IMR-90 (cell line): ENCODE measurements around the gene MTCL1. TPM values are rescaled to one million over a fixed set of nuclear protein-coding genes. Genes with fewer than 3 reads are reported as not detected.

Experiments used
- ATAC-seq: fragments of 200-7000 bp; cut with Tn5 transposase; 2 replicates; pipeline ENCODE4 v1.9.1; 2020; ENCODE audit warnings: low read depth, mild to moderate bottlenecking, moderate library complexity
- BruUV-seq: library from RNA; stranded (reverse); fragments of 400-500 nt; replicated peaks from 2 replicates; lab custom pipeline; 2021; lab: Mats Ljungman, UMichigan
- CTCF ChIA-PET: fragments of 300-600 bp; formaldehyde crosslinking; extraction: SDS; loops from one replicate; lab custom pipeline; 2021; ENCODE audit warnings: antibody characterized with exemption; lab: Yijun Ruan, JAX
- POLR2A ChIA-PET: fragments of 300-600 bp; sonication (Branson Sonifier 250); formaldehyde crosslinking; loops from one replicate; lab custom pipeline; 2022; ENCODE audit warnings: antibody characterized with exemption; ENCODE audit not compliant: unreplicated experiment; lab: Charles Lee
- DNase-seq: peaks from one replicate; pipeline ENCODE4 v3.0.0; 2013
- H2AFZ ChIP-seq: replicated peaks from 2 replicates; pipeline ENCODE3; 2013; ENCODE audit warnings: low read length, mild to moderate bottlenecking; ENCODE audit not compliant: poor library complexity
- H2AK5ac ChIP-seq: 2 replicates; pipeline ENCODE4 v1.6.1; 2013; ENCODE audit warnings: low read depth, low read length, inconsistent platforms
- H2AK9ac ChIP-seq: replicated peaks from 2 replicates; pipeline ENCODE3; 2013; ENCODE audit warnings: mild to moderate bottlenecking, low read depth, low read length, moderate library complexity; ENCODE audit not compliant: poor library complexity
- H2BK120ac ChIP-seq: 2 replicates; pipeline ENCODE4 v1.6.1; 2013; ENCODE audit warnings: low read depth, low read length, inconsistent platforms
- H2BK15ac ChIP-seq: 3 replicates; pipeline ENCODE4 v1.6.1; 2013; ENCODE audit warnings: low read depth, low read length, inconsistent platforms
- H2BK20ac ChIP-seq: 2 replicates; pipeline ENCODE4 v1.6.1; 2013; ENCODE audit warnings: low read depth, mild to moderate bottlenecking, inconsistent platforms, low read length, moderate library complexity
- H2BK5ac ChIP-seq: 2 replicates; pipeline ENCODE4 v1.6.1; 2013; ENCODE audit warnings: mild to moderate bottlenecking, low read depth, low read length, inconsistent platforms; ENCODE audit not compliant: poor library complexity, severe bottlenecking
- H3K14ac ChIP-seq: replicated peaks from 2 replicates; pipeline ENCODE4 v1.6.1; 2013; ENCODE audit warnings: low read depth, low read length, inconsistent platforms
- H3K18ac ChIP-seq: 2 replicates; pipeline ENCODE4 v1.6.1; 2013; ENCODE audit warnings: low read depth, low read length, control low read depth
- H3K23ac ChIP-seq: 2 replicates; pipeline ENCODE4 v1.6.1; 2013; ENCODE audit warnings: low read depth, low read length, inconsistent platforms
- H3K27ac ChIP-seq: 2 replicates; pipeline ENCODE4 v1.5.1; 2013; ENCODE audit warnings: mild to moderate bottlenecking, control low read depth, low read length; ENCODE audit not compliant: insufficient read depth
- H3K27me3 ChIP-seq: 2 replicates; pipeline ENCODE4 v1.6.1; 2013; ENCODE audit warnings: low read length; ENCODE audit not compliant: control insufficient read depth, insufficient read depth
- H3K36me3 ChIP-seq: 2 replicates; pipeline ENCODE4 v1.6.1; 2013; ENCODE audit warnings: low read length, mixed read lengths; ENCODE audit not compliant: control insufficient read depth, insufficient read depth
- H3K4ac ChIP-seq: 2 replicates; pipeline ENCODE4 v1.6.1; 2013; ENCODE audit warnings: low read depth, low read length, inconsistent platforms
- H3K4me1 ChIP-seq: 2 replicates; pipeline ENCODE4 v1.6.1; 2013; ENCODE audit warnings: low read length, mixed read lengths; ENCODE audit not compliant: control insufficient read depth, insufficient read depth
- H3K4me2 ChIP-seq: 2 replicates; pipeline ENCODE4 v1.6.1; 2013; ENCODE audit warnings: low read depth, mild to moderate bottlenecking, control low read depth, low read length, moderate library complexity
- H3K4me3 ChIP-seq: 2 replicates; pipeline ENCODE4 v1.5.1; 2013; ENCODE audit warnings: low read depth, mild to moderate bottlenecking, control low read depth, low read length, moderate library complexity; ENCODE audit not compliant: insufficient read depth
- H3K56ac ChIP-seq: 2 replicates; pipeline ENCODE4 v1.6.1; 2013; ENCODE audit warnings: low read length, inconsistent platforms; ENCODE audit not compliant: insufficient read depth; ENCODE audit errors: extremely low read depth
- H3K79me1 ChIP-seq, 2 experiments: 2 replicates each; pipeline ENCODE4 v1.6.1; 2013; ENCODE audit warnings: low read length in 2 of 2, inconsistent platforms in 1 of 2, low read depth in 1 of 2
- H3K9ac ChIP-seq: 2 replicates; pipeline ENCODE4 v1.6.1; 2013; ENCODE audit warnings: low read depth, low read length, control low read depth
- H3K9me1 ChIP-seq: 2 replicates; pipeline ENCODE4 v1.6.1; 2013; ENCODE audit warnings: low read length, inconsistent platforms; ENCODE audit not compliant: insufficient read depth
- H3K9me3 ChIP-seq: 2 replicates; pipeline ENCODE4 v1.6.1; 2013; ENCODE audit warnings: low read length; ENCODE audit not compliant: control insufficient read depth, insufficient read depth
- H4K20me1 ChIP-seq: 2 replicates; pipeline ENCODE4 v1.6.1; 2013; ENCODE audit warnings: low read length, inconsistent platforms; ENCODE audit not compliant: insufficient read depth
- H4K5ac ChIP-seq: 2 replicates; pipeline ENCODE4 v1.6.1; 2013; ENCODE audit warnings: mild to moderate bottlenecking, low read depth, low read length, control low read depth
- H4K8ac ChIP-seq, 2 experiments: 2 replicates each; pipeline ENCODE4 v1.6.1; 2013; ENCODE audit warnings: low read depth in 2 of 2, low read length in 2 of 2, control low read depth in 1 of 2, inconsistent platforms in 1 of 2
- H4K91ac ChIP-seq: 2 replicates; pipeline ENCODE4 v1.6.1; 2013; ENCODE audit warnings: low read depth, low read length, inconsistent platforms; ENCODE audit not compliant: insufficient read depth
- BHLHE40 ChIP-seq: fragments of 150-350 bp; IDR thresholded peaks from 2 replicates; pipeline ENCODE4 v1.6.1; 2016; ENCODE audit warnings: mild to moderate bottlenecking, low read depth, low read length
- CEBPB ChIP-seq: IDR thresholded peaks from 2 replicates; pipeline ENCODE4 v1.6.1; 2012; ENCODE audit warnings: low read depth, low read length, improper control_type of control experiment
- CHD1 ChIP-seq: IDR thresholded peaks from 2 replicates; pipeline ENCODE4 v1.6.1; 2012; ENCODE audit warnings: low read depth, low read length, improper control_type of control experiment
- CTCF ChIP-seq: conservative IDR thresholded peaks from 2 replicates; pipeline ENCODE4 v1.5.1; 2012; ENCODE audit warnings: mild to moderate bottlenecking, low read depth, low read length, improper control_type of control experiment
- ELK1 ChIP-seq: fragments of 150-350 bp; IDR thresholded peaks from 2 replicates; pipeline ENCODE4 v1.6.1; 2016; ENCODE audit warnings: low read depth, mild to moderate bottlenecking, low read length, moderate library complexity, borderline replicate concordance
- RCOR1 ChIP-seq: IDR thresholded peaks from 2 replicates; pipeline ENCODE4 v1.6.1; 2012; ENCODE audit warnings: mild to moderate bottlenecking, low read length, improper control_type of control experiment; ENCODE audit not compliant: insufficient replicate concordance
- SMC3 ChIP-seq: fragments of 150-350 bp; IDR thresholded peaks from 2 replicates; pipeline ENCODE4 v1.6.1; 2016; ENCODE audit warnings: low read depth, mild to moderate bottlenecking, antibody characterized with exemption, low read length, moderate library complexity
- WGBS, 2 experiments: methylation state at CpG; one replicate each; pipeline versions ENCODE4 v1.1.5 to v1.1.7; 2013; ENCODE audit warnings: missing lambda C conversion rate in 2 of 2; ENCODE audit not compliant: insufficient read length in 1 of 2; ENCODE audit errors: extremely low coverage in 2 of 2; 5-methylcytosine and 5-hydroxymethylcytosine counted together
- dilution Hi-C: fragments of 300-500 bp; cut with HindIII; formaldehyde crosslinking; loops from one replicate; pipeline ENCODE4 v1.14.3; 2018; ENCODE audit warnings: low sequenced_read_pairs; ENCODE audit not compliant: unreplicated experiment
- in situ Hi-C: fragments of 300-500 bp; cut with MboI; formaldehyde crosslinking; loops from 3 replicates; pipeline ENCODE4 v1.14.3; 2019; ENCODE audit warnings: low sequenced_read_pairs, inconsistent platforms, mixed read lengths
- intact Hi-C: fragments of 100-400 bp; cut with micrococcal nuclease; formaldehyde crosslinking; loops from 2 replicates; pipeline ENCODE4 v1.10.0; 2022
- polyA plus RNA-seq, 3 experiments: library from polyadenylated mRNA; depleted of rRNA; stranded (reverse); fragments of >200 nt; gene quantifications; 2 replicates each; pipeline ENCODE4 v1.2.3, GENCODE V29; 2012; ENCODE audit warnings: low replicate concordance in 1 of 3
- total RNA-seq: library from RNA; depleted of rRNA; stranded (reverse); fragments of >200 nt; gene quantifications from 2 replicates; pipeline ENCODE4 v1.2.3, GENCODE V29; 2012
- TF ChIP-seq, protein P1 (sequence below): fragments of 150-350 bp; IDR thresholded peaks from 2 replicates; pipeline ENCODE4 v1.6.1; 2017; ENCODE audit warnings: mild to moderate bottlenecking, antibody characterized with exemption, low read length, low read depth

MTCL1 gene
- total and polyA plus RNA-seq, 2 of the 4 experiments (the other 2 are of a cell fraction) = 29.0 to 45.3 TPM

DNA sequence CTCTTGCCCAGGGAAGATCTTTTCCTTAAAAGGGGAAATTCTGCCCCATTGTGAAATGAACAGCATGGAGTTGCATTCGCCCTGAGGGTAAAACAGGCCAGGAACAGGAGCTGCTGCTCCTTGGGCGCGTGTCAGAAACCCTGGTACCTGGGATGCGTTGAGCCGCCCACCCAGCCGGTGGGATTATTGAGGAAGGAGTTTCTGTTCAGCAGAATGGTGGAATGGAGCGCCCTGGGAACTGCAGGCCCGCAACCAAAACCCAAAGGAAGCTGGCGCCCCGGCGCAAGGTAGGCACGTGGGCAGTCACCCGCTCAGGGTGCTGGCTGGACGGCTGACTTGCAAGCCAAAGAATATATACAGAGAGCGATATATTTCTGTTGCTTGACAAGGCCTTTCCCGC lies 73.5 kb downstream of the MTCL1 start:
- Histone ChIP-seq H3K23ac (no peak overlapping the region), H4K5ac (no peak overlapping the region), H3K4ac (no peak overlapping the region), H3K14ac (no peak overlapping the region), H2BK20ac (no peak overlapping the region), H2BK5ac (no peak overlapping the region), H3K27me3 (no peaks in the 10 kb centered on the region), H3K56ac (no peak overlapping the region), H3K9me1 (peaks cover 33% of the 10 kb centered on the region), H2AK5ac (no peak overlapping the region), H2BK15ac (no peak overlapping the region), H3K36me3 (peaks cover 51% of the 10 kb centered on the region), H2BK120ac (no peak overlapping the region), H2AFZ (no peak overlapping the region), H3K18ac (no peak overlapping the region), H3K27ac (no peak overlapping the region), H4K91ac (no peak overlapping the region), H3K4me2 (no peak overlapping the region), H4K8ac (no peak overlapping the region), H3K79me1 (peaks cover 35 to 94% of the 10 kb centered on the region in 2 experiments), H3K9me3 (no peaks in the 10 kb centered on the region), H3K4me3 (no peak overlapping the region), H3K9ac (no peak overlapping the region), H3K4me1 (peaks cover 5% of the 10 kb centered on the region), H2AK9ac (no peak overlapping the region), H4K20me1 (peaks cover 4% of the 10 kb centered on the region; the same call in 1 of the 2 replicates)
- ChIA-PET POLR2A (no interaction called here), CTCF (no interaction called here)
- 100% methylated on average over 9 of the region's 16 CpGs; no CpG with 5 or more reads in 1 of the 2 experiments for WGBS, 2 experiments
- BruUV-seq = no TSS peak
- DNase-seq (no peak), ATAC-seq (no peak)
- dilution Hi-C loops = no loop called here
- intact Hi-C loops = no loop called here
- in situ Hi-C loops = no loop called here
- no peak for TF ChIP-seq SMC3
- no peak for TF ChIP-seq CEBPB
- TF ChIP-seq CTCF = no peak
- TF ChIP-seq, protein P1, sequence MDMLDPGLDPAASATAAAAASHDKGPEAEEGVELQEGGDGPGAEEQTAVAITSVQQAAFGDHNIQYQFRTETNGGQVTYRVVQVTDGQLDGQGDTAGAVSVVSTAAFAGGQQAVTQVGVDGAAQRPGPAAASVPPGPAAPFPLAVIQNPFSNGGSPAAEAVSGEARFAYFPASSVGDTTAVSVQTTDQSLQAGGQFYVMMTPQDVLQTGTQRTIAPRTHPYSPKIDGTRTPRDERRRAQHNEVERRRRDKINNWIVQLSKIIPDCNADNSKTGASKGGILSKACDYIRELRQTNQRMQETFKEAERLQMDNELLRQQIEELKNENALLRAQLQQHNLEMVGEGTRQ = no peak
- TF ChIP-seq RCOR1 = no peak
- no peak for TF ChIP-seq CHD1
- no peak for TF ChIP-seq ELK1
- no peak for TF ChIP-seq BHLHE40
